ENCODE data around the gene IL6ST.
"Not testable (repeated sequence)": the region's sequence is repeated elsewhere in the genome, so short reads cannot be mapped to it uniquely, and the experiment has no call there.

The IL6ST gene

GRCh38 chr5:56006094-56006493, 11.3 kb upstream of the IL6ST start:
- Histone ChIP-seq H3K36me3 (no peaks in the 10 kb centered on the region), H3K4me3 (no peak overlapping the region), H3K27me3 (no peaks in the 10 kb centered on the region), H3K27ac (no peak overlapping the region), H4K20me1 (no peaks in the 10 kb centered on the region), H3K4me1 (no peaks in the 10 kb centered on the region), H3K9ac (no peak overlapping the region), H3K4me2 (no peak overlapping the region), H3K9me3 (peaks cover 8% of the 10 kb centered on the region; the same call in 1 of the 2 replicates)
- TF ChIP-seq Cebpa-rat (IDR thresholded peaks at IDR 0.05), result no peak

- H3K4me1 ChIP-seq, result no peaks in the 10 kb centered on the region
These were observed 10.1 kb upstream of the IL6ST start for GRCh38 chr5:56004874-56005273.

DNA sequence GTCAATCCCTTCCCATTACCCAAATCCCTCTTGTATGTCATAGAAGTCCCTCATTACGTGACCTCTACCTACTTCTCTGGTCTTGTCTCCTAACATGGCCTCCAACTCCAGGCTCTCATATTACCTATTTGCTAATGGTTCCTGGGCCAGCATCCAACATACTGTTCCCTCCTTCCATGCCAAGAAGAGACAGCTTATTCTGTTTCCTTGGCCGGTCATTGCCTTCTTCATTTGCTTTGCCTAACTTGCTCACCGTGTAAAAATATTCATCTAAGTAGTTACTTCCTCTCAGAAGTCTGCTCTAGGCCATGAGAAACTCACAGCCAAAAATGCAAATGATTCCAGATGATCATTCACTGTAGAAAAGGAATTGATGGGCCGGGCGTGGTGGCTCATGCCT, 8.9 kb upstream of the IL6ST start:
- Histone ChIP-seq H3K4me1 (no peaks in the 10 kb centered on the region), H3K36me3 (no peaks in the 10 kb centered on the region), H3K27me3 (no peaks in the 10 kb centered on the region), H3K9me3 (peaks cover 8% of the 10 kb centered on the region; the same call in 1 of the 2 replicates), H3K27ac (no peak overlapping the region), H4K20me1 (no peaks in the 10 kb centered on the region), H3K4me2 (no peak overlapping the region), H3K4me3 (no peak overlapping the region), H3K9ac (no peak overlapping the region)
- TF ChIP-seq Cebpa-rat (IDR thresholded peaks at IDR 0.05), result no peak

More at GRCh38 chr5:56004874-56005273, 10.1 kb upstream of the IL6ST start:
- no peaks in the 10 kb centered on the region for H4K20me1 ChIP-seq
- no peak overlapping the region for H3K9ac ChIP-seq
- H3K27me3 ChIP-seq, result no peaks in the 10 kb centered on the region
- no peak overlapping the region for H3K4me3 ChIP-seq
- no peak for TF ChIP-seq Cebpa-rat (IDR thresholded peaks at IDR 0.05)
- peaks cover 8% of the 10 kb centered on the region; the same call in 1 of the 2 replicates for H3K9me3 ChIP-seq
- no peaks in the 10 kb centered on the region for H3K36me3 ChIP-seq
- H3K4me2 ChIP-seq, result no peak overlapping the region
- H3K27ac ChIP-seq, result no peak overlapping the region

- H3K27ac ChIP-seq, result no peak overlapping the region
- H3K4me3 ChIP-seq, result no peak overlapping the region
These were observed 8.4 kb upstream of the IL6ST start for GRCh38 chr5:56003179-56003578.

DNA sequence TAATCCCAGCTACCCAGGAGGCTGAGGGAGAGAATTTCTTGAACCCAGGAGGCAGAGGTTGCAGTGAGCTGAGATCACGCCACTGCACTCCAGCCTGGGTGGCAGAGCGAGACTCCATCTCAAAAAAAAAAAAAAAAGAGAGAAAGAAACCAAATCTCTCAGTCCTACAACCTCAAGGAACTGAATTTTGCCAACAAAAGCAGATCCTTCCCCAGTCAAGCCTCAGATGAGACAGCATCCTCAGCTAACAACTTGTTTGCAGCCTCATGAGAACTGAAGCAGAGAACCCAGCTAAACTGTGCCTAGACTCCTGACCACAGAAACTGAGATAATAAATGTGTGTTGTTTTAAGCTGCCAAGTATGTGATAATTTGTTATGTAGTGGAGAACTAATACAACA, 7.5 kb upstream of the IL6ST start:
- Histone ChIP-seq H3K9me3 (peaks cover 8% of the 10 kb centered on the region; the same call in 1 of the 2 replicates), H3K9ac (no peak overlapping the region), H3K27me3 (no peaks in the 10 kb centered on the region), H4K20me1 (no peaks in the 10 kb centered on the region), H3K4me1 (no peaks in the 10 kb centered on the region), H3K4me3 (no peak overlapping the region), H3K4me2 (no peak overlapping the region), H3K36me3 (no peaks in the 10 kb centered on the region), H3K27ac (no peak overlapping the region)
- TF ChIP-seq Cebpa-rat (IDR thresholded peaks at IDR 0.05), result no peak

More at GRCh38 chr5:56003179-56003578, 8.4 kb upstream of the IL6ST start:
- Histone ChIP-seq H3K9me3 (peaks cover 8% of the 10 kb centered on the region; the same call in 1 of the 2 replicates), H3K36me3 (no peaks in the 10 kb centered on the region), H4K20me1 (no peaks in the 10 kb centered on the region), H3K27me3 (no peaks in the 10 kb centered on the region), H3K4me2 (no peak overlapping the region), H3K4me1 (no peaks in the 10 kb centered on the region), H3K9ac (no peak overlapping the region)
- no peak for TF ChIP-seq Cebpa-rat (IDR thresholded peaks at IDR 0.05)

- not testable (repeated sequence) for H3K9me3 ChIP-seq, H3K27ac ChIP-seq, H3K4me2 ChIP-seq, H3K27me3 ChIP-seq, H4K20me1 ChIP-seq, H3K9ac ChIP-seq, H3K4me1 ChIP-seq, H3K4me3 ChIP-seq, H3K36me3 ChIP-seq
These were observed 5.5 kb upstream of the IL6ST start for GRCh38 chr5:56000221-56000620.

DNA sequence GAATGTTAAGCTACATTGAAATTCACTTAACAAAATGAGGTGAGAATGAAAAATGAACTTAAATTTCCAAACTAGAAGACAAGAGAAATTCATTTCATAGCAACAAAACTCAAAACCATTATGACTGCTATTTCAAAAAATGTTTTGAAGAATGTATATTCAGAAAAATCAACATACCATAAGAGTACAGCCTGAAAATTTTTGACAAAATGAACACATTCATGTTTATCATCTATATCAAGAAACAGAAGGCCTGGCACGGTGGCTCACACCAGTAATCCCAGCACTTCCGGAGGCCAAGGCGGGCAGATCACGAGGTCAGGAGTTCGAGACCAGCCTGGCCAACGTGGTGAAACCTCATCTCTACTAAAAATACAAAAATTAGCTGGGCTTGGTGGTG, 4.2 kb upstream of the IL6ST start:
- H3K4me3 ChIP-seq, result no peak overlapping the region
- no peak for TF ChIP-seq Cebpa-rat (IDR thresholded peaks at IDR 0.05)

DNA sequence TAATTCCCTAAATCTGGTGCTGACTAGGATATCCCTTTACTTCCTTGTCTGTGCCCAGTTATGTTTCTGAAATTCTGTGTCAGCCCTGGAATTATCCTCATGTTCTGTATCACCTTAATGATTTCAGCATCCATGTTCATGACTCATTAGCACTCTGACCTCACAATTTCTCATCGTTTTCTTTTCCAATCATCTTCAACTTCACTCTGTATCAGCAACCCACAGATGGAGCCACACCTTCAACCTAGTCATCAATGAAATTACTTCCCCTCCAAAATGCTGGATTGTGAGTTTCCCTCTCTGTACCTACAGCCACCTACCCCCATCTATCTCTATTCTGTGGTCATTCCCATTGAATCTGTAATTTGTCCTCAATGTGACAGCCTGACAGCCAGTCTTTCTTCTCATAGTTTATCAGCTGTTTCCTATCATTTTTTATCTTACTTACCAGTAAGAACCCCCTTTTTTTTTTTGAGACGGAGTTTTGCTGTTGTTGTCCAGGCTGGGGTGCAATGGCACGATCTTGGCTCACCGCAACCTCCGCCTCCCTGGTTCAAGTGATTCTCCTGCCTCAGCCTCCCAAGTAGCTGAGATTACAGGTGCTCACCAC, 3.1 kb upstream of the IL6ST start:
- Histone ChIP-seq H4K20me1 (peaks cover 12% of the 10 kb centered on the region), H3K4me2 (no peak overlapping the region), H3K4me1 (peaks cover 19% of the 10 kb centered on the region), H3K9ac (no peak overlapping the region), H3K4me3 (no peak overlapping the region), H3K36me3 (no peaks in the 10 kb centered on the region), H3K27me3 (no peaks in the 10 kb centered on the region), H3K9me3 (peaks cover 8% of the 10 kb centered on the region; the same call in 1 of the 2 replicates), H3K27ac (no peak overlapping the region)
- no peak for TF ChIP-seq Cebpa-rat (IDR thresholded peaks at IDR 0.05)

More for the DNA sequence above, 4.2 kb upstream of the IL6ST start:
- Histone ChIP-seq H3K9ac (no peak overlapping the region), H3K36me3 (no peaks in the 10 kb centered on the region), H3K4me2 (no peak overlapping the region), H3K27me3 (no peaks in the 10 kb centered on the region), H3K27ac (no peak overlapping the region), H3K4me1 (peaks cover 10% of the 10 kb centered on the region; the same call in 1 of the 2 replicates), H4K20me1 (peaks cover 2% of the 10 kb centered on the region; the same call in 1 of the 2 replicates), H3K9me3 (peaks cover 8% of the 10 kb centered on the region; the same call in 1 of the 2 replicates)

GRCh38 chr5:55994998-55995914, 493 bp upstream of the IL6ST start:
- H4K20me1 ChIP-seq, result peaks cover 28% of the 10 kb centered on the region
- H3K4me3 ChIP-seq, result peak overlapping the region; percentile 87
- no peaks in the 10 kb centered on the region for H3K27me3 ChIP-seq
- peaks cover 4% of the 10 kb centered on the region; the same call in 1 of the 2 replicates for H3K36me3 ChIP-seq
- peak overlapping the region; percentile 87 for H3K9ac ChIP-seq
- H3K9me3 ChIP-seq, result no peaks in the 10 kb centered on the region
- peak overlapping the region; percentile 80 for H3K27ac ChIP-seq
- no peak for TF ChIP-seq Cebpa-rat (IDR thresholded peaks at IDR 0.05)
- H3K4me1 ChIP-seq, result peaks cover 35% of the 10 kb centered on the region
- H3K4me2 ChIP-seq, result peak overlapping the region; percentile 75

Measured in BLaER1 (cell line).